ENCODE measurements around the gene SLC9B1. TPM values are rescaled to one million over a fixed set of nuclear protein-coding genes. Genes with fewer than 3 reads are reported as not detected.

The SLC9B1 gene
- total RNA-seq, 4 donors from 2014 or later, result 0.30 to 1.4 (median 0.51) TPM

DNA sequence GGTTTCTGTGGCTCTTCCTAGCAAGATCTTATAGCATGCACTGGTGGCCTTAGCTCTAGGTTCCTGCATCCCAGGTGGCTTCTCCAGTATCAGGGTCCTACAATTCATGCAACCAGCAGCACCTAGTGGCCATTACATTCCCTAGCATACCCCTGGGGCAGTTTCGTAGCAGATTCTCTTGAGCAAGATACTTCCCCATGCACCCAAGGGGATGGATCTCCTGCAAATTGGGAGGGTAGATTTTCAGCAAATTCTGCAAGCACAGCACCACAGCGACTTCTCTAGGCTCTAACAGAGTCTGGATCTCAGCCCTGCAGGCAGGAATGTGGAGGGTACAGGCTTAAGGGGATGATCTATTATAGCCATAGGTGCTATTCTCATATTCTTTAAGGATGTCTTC is 13.1 kb upstream of the SLC9B1 start:
- intact Hi-C loops (cut with DNase I; ENCODE audit: low total_unique reads), result no loop called here
- H3K4me3 ChIP-seq (ENCODE audit: low read depth, poor library complexity, severe bottlenecking), result no peak overlapping the region
- WGBS, 2 donors, result 85 to 95% methylated on average over 2 of the region's 2 CpGs
- no peak for DNase-seq (ENCODE audit: low spot score in 2 of 2)
- TF ChIP-seq POLR2A (IDR thresholded peaks at IDR 0.05), result no peak
- TF ChIP-seq, protein P1, sequence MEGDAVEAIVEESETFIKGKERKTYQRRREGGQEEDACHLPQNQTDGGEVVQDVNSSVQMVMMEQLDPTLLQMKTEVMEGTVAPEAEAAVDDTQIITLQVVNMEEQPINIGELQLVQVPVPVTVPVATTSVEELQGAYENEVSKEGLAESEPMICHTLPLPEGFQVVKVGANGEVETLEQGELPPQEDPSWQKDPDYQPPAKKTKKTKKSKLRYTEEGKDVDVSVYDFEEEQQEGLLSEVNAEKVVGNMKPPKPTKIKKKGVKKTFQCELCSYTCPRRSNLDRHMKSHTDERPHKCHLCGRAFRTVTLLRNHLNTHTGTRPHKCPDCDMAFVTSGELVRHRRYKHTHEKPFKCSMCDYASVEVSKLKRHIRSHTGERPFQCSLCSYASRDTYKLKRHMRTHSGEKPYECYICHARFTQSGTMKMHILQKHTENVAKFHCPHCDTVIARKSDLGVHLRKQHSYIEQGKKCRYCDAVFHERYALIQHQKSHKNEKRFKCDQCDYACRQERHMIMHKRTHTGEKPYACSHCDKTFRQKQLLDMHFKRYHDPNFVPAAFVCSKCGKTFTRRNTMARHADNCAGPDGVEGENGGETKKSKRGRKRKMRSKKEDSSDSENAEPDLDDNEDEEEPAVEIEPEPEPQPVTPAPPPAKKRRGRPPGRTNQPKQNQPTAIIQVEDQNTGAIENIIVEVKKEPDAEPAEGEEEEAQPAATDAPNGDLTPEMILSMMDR (IDR thresholded peaks at IDR 0.05), result no peak

DNA sequence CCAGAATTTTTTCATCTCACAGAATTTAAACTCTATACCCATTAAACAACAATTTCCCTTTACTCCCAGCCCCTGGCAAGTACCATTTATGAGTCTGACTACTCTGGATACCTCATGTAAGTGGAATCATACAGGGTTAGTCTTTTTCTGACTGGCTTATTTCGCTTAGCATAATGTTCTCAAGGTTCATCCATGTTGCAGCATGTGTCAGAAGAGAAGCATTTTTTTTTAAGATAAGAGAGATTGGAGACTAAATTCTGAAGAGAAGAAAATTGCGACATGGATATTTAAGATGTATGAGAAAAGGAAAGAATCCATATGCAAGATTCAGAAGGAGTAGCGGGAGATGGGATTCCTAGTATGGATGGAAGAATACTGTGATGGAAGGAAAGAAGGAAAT is 11.3 kb upstream of the SLC9B1 start:
- H3K4me3 ChIP-seq (ENCODE audit: low read depth, poor library complexity, severe bottlenecking), result no peak overlapping the region
- TF ChIP-seq, protein P1 (IDR thresholded peaks at IDR 0.05), result no peak
- TF ChIP-seq POLR2A (IDR thresholded peaks at IDR 0.05), result no peak
- 95 to 98% methylated on average over 3 of the region's 3 CpGs for WGBS, 2 donors
- no peak for DNase-seq (ENCODE audit: low spot score in 2 of 2)
- intact Hi-C loops (cut with DNase I; ENCODE audit: low total_unique reads), result no loop called here

DNA sequence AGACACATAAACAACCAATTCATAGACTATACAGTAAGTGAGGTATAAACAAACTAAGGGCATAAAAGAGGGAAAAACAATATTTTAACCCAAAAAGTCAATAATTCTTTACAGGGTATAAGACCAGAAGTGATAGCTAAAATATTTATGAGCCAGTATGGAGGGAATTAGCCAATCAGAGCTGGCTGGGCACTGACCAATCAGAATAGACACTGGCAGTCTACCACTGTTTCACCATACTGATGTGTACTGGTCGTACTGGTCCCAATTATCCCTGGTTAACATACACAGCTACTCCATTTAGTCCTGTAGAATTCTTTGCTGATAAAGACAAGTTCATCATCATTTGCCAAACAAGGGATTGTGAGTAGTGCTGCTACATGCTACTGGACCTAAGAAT is 9.8 kb upstream of the SLC9B1 start:
- 90 to 94% methylated on average over 1 of the region's 1 CpG for WGBS, 2 donors
- intact Hi-C loops (cut with DNase I; ENCODE audit: low total_unique reads), result no loop called here
- TF ChIP-seq, protein P1 (IDR thresholded peaks at IDR 0.05), result no peak
- TF ChIP-seq POLR2A (IDR thresholded peaks at IDR 0.05), result no peak
- DNase-seq (ENCODE audit: low spot score in 2 of 2), result no peak
- H3K4me3 ChIP-seq (ENCODE audit: low read depth, poor library complexity, severe bottlenecking), result no peak overlapping the region

DNA sequence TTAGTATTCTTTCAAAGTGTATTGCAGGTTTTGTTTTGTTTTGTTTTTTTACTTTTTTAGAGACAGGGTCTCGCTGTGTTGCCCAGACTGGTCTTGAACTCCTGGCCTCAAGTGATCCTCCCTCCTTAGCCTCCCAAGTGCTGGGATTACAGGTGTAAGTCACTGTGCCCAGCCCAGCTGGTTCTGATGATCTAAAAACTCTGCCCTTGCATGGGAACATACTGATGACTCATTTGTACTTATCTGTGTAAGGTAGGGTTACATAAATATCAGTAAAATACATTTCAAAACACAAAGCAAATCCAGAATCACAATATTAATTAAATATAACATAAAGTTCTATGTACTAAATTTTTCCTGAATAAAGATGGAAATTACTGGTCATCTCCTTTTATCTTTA is 7.4 kb upstream of the SLC9B1 start:
- 94 to 96% methylated on average over 1 of the region's 1 CpG for WGBS, 2 donors
- TF ChIP-seq, protein P1 (IDR thresholded peaks at IDR 0.05), result no peak
- no peak for TF ChIP-seq POLR2A (IDR thresholded peaks at IDR 0.05)
- intact Hi-C loops (cut with DNase I; ENCODE audit: low total_unique reads), result no loop called here
- no peak for DNase-seq (ENCODE audit: low spot score in 2 of 2)
- no peak overlapping the region for H3K4me3 ChIP-seq (ENCODE audit: low read depth, poor library complexity, severe bottlenecking)

DNA sequence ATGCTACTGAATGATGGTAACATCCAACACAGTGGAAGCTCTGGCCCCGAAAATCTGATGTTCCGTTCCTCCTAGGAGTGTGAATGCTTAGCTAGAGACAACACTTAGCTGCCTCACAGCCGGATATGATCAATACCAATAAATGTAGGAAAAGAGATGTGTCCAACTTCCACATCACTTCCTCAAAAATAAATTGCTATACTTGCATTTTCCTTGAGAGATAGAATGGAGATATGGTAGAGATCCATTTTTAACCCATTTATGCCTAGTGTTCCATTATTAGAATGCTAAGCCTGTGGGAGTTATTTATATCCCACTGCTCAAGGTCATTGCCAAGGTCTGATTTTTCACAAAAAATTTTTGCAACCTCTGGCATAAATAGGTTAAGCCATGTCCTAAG is 5.5 kb upstream of the SLC9B1 start:
- no peak for DNase-seq (ENCODE audit: low spot score in 2 of 2)
- no peak overlapping the region for H3K4me3 ChIP-seq (ENCODE audit: low read depth, poor library complexity, severe bottlenecking)
- TF ChIP-seq, protein P1 (IDR thresholded peaks at IDR 0.05), result no peak
- TF ChIP-seq POLR2A (IDR thresholded peaks at IDR 0.05), result no peak
- 93% methylated on average over 3 of the region's 3 CpGs for WGBS, 2 donors
- intact Hi-C loops (cut with DNase I; ENCODE audit: low total_unique reads), result no loop called here

DNA sequence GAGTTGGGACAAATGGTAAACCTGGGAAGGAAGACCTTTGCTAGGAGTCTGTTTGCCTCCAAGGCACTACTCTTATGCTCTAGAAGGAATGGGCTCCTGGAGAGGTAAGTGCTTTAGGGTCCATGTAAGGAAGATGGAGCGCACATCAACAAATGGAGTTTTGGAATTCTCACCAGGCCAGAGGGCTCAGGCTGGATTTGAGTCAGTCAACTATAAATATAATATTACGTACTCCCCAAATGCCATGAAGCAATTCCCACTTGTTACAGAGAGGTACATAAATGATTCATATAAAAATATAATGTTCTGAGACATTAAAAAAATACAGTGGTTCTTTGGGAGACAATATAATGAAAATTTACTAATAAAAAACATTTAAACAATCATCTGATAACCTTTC is 1.6 kb upstream of the SLC9B1 start:
- no peak for TF ChIP-seq POLR2A (IDR thresholded peaks at IDR 0.05)
- TF ChIP-seq, protein P1 (IDR thresholded peaks at IDR 0.05), result no peak
- 94 to 98% methylated on average over 2 of the region's 2 CpGs for WGBS, 2 donors
- intact Hi-C loops (cut with DNase I; ENCODE audit: low total_unique reads), result no loop called here
- no peak overlapping the region for H3K4me3 ChIP-seq (ENCODE audit: low read depth, poor library complexity, severe bottlenecking)
- DNase-seq (ENCODE audit: low spot score in 2 of 2), result no peak

Measured in lower leg skin (tissue), 4 donors.